Pancreas (tissue), 10 donors: ENCODE data around the gene MFN2. TPM values are rescaled to one million over a fixed set of nuclear protein-coding genes. Genes with fewer than 3 reads are reported as not detected.
"Not testable (repeated sequence)": the region's sequence is repeated elsewhere in the genome, so short reads cannot be mapped to it uniquely, and the experiment has no call there.

Experiments
- ATAC-seq, 4 donors: fragments of 200-7000 bp; cut with Tn5 transposase; one replicate each; pipeline versions ENCODE4 v1.8.0 to v1.9.1; 2020; ENCODE audit warnings: mild to moderate bottlenecking in 4 of 4, moderate library complexity in 4 of 4
- DNase-seq, 6 donors: peaks; one replicate each; pipeline ENCODE4 v3.0.0-alpha.2; 2020
- FAIRE-seq: peaks from 2 replicates; lab custom pipeline; 2012; peaks lifted over from hg19 to GRCh38; lab: Jason Lieb, UNC
- H3K27ac ChIP-seq, 4 donors: fragments of 200-600 bp; sonication (generic); 1 replicate in 3 of 4; 2 replicates in 1 of 4; pipeline versions ENCODE4 v1.5.0 to v1.8.0; 2020
- H3K27me3 ChIP-seq, 4 donors: fragments of 200-600 bp; one replicate each; pipeline ENCODE4 v1.8.0; 2021
- H3K36me3 ChIP-seq, 3 donors: fragments of 200-600 bp; sonication (generic) in 1 of 3; one replicate each; pipeline versions ENCODE4 v1.5.0 to v1.8.0; 2020 to 2021
- H3K4me1 ChIP-seq, 3 donors: fragments of 200-600 bp; one replicate each; pipeline ENCODE4 v1.8.0; 2021
- H3K4me3 ChIP-seq, 4 donors: fragments of 200-600 bp; sonication (generic) in 2 of 4; one replicate each; pipeline versions ENCODE4 v1.5.0 to v1.8.0; 2020 to 2021
- H3K9me3 ChIP-seq, 4 donors: fragments of 200-600 bp; one replicate each; pipeline ENCODE4 v1.8.0; 2021
- WGBS, 2 donors: extraction: QIAGEN DNeasy Blood & Tissue Kit; methylation state at CpG; one replicate each; pipeline ENCODE4 v1.1.7; 2013; 5-methylcytosine and 5-hydroxymethylcytosine counted together
- intact Hi-C, 3 donors: fragments of 100-400 bp; cut with DNase I; formaldehyde crosslinking; loops; one replicate each; pipeline versions ENCODE4 v1.11.1 to v1.14.2; 2022
- polyA plus RNA-seq, 2 donors: library from polyadenylated mRNA; stranded (reverse); fragments of 200-250 nt; gene quantifications; one replicate each; pipeline ENCODE4 v1.2.3, GENCODE V29; 2013
- total RNA-seq, 6 donors: library from RNA; stranded (reverse); fragmentation: NEBNext Ultra II Directional in 4 of 6; extraction: Animal tissue kit (Norgen Biotek cat#: 25700) in 4 of 6; gene quantifications; one replicate each; pipeline versions ENCODE4 v1.2.1 to v1.2.4, GENCODE V29; 2021 to 2023
- TF ChIP-seq, protein P1 (sequence below), 4 donors: fragments of 200-600 bp; sonication (generic) in 3 of 4; IDR thresholded peaks; one replicate each; pipeline versions ENCODE4 v1.5.0 to v1.8.0; 2021; ENCODE audit warnings: antibody characterized with exemption in 4 of 4
- donor health status: healthy with polysubstance abuse.
- donor health status: DM: no; HTN: no; CAD: no; lungs with moderate emphysema.
- donor health status: DM: no; HTN: no; CAD: no.
- donor health status: control.
- donor health status: control.
- donor health status: Bipolar disorder and iron deficiency.
- donor health status: DM: yes; HTN: yes; CAD: no.
- donor health status: DM: no; HTN: no; CAD: no.
- donor health status: DM: no; HTN: no; CAD: no.
- donor health status: DM: yes; HTN: yes; CAD: no.

MFN2 gene
- total and polyA plus RNA-seq, 8 donors: 13.7 to 34.4 (median 24.8) TPM

DNA sequence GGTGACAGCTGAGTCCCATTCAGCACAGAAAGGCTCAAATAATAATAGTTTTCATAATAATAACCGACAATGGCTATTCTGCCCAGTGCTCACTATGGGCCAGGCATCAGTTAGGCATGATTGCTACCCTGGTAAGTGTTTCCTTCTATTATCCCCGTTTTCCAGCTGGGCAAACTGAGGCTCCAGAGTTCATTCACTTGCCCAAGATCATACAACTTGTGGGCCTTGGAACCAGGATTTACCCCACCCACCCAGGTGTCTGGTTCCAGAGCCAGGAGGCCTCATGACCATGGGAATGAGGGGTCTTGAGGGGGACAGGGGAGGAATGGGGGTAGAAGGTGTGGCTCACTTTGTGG lies 45.2 kb upstream of the MFN2 start:
- TF ChIP-seq, protein P1, sequence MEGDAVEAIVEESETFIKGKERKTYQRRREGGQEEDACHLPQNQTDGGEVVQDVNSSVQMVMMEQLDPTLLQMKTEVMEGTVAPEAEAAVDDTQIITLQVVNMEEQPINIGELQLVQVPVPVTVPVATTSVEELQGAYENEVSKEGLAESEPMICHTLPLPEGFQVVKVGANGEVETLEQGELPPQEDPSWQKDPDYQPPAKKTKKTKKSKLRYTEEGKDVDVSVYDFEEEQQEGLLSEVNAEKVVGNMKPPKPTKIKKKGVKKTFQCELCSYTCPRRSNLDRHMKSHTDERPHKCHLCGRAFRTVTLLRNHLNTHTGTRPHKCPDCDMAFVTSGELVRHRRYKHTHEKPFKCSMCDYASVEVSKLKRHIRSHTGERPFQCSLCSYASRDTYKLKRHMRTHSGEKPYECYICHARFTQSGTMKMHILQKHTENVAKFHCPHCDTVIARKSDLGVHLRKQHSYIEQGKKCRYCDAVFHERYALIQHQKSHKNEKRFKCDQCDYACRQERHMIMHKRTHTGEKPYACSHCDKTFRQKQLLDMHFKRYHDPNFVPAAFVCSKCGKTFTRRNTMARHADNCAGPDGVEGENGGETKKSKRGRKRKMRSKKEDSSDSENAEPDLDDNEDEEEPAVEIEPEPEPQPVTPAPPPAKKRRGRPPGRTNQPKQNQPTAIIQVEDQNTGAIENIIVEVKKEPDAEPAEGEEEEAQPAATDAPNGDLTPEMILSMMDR (IDR thresholded peaks at IDR 0.05): no peak
- Histone ChIP-seq H3K27me3 (no peaks in the 10 kb centered on the region), H3K36me3 (no peaks in the 10 kb centered on the region), H3K4me1 (peaks cover 9 to 25% (median 13%) of the 10 kb centered on the region in 3 donors), H3K9me3 (no peaks in the 10 kb centered on the region), H3K27ac (peak overlapping the region; percentile 58 to 79 (median 72)), H3K4me3 (peak overlapping the region; percentile 40 to 65 (median 56))
- intact Hi-C loops: no loop called here
- FAIRE-seq (no peak), ATAC-seq (peak in 3 of 4 donors; percentile 1 to 6 (median 2)), DNase-seq (no peak)
- WGBS, 2 donors: 8 to 9% methylated on average over 2 of the region's 2 CpGs

DNA sequence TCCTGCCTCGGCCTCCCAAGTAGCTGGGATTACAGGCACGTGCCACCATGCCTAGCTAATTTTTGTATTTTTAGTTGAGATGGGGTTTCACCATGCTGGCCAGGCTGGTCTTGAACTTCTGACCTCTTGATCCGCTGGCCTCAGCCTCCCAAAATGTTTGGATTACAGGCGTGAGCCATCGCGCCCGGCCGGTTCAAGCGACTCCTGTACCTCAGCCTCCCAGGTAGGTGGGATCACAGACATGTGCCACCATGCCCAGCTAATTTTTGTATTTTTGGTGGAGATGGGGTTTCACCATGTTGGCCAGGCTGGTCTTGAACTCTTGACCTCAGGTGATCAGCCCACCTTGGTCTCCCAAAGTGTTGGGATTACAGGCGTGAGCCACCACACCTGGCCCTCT lies 44.5 kb upstream of the MFN2 start:
- H3K36me3 ChIP-seq, ATAC-seq, H3K27me3 ChIP-seq, intact Hi-C loops, FAIRE-seq, H3K9me3 ChIP-seq, DNase-seq, H3K27ac ChIP-seq: not testable (repeated sequence)
- Histone ChIP-seq H3K4me1 (peaks cover 3 to 23% (median 9%) of the 10 kb centered on the region in 3 donors), H3K4me3 (peak overlapping the region in 1 of 4 donors; percentile 65)
- 86 to 93% methylated on average over 10 of the region's 10 CpGs for WGBS, 2 donors

DNA sequence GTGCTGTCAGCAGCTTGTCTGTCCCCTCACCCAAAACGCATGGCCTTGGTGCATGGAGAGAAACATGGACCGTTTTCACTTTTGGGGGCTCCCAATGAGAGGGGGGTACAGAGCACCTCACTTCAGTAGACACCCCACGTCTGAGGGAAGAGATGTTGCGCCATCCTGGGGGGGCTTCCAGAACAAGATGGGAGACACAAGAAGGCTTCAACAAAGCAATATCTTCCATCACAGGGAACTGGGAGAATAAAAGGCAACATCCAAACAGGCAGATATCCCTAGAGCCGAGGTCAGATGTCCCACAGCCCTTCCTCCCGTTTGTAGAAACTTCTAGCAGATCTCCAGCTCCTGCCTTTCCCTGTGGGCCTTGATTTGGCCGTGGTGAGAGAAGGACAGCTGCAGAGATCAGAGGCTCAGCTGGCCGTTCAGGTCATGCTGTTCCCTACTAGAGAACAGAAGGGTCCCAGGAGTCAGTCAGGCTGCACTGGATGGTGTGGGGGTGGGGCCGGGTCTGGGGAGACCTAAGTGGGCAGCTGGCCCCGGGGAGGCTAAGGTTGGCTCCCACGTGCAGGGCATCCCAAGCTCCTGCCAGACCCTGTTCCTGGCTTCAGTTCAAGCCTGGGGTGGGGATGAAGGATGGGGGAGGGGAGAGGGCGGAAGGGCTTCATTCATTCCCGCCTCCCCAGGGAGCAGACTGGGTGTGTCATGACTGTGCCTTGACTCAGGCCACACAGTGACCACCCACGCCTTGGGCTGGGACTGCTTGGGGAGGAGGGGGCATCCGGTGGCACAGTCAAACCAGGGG lies 41.3 kb upstream of the MFN2 start:
- H3K9me3 ChIP-seq: no peaks in the 10 kb centered on the region
- DNase-seq (no peak), FAIRE-seq (no peak), ATAC-seq (no peak)
- H3K4me3 ChIP-seq: no peak overlapping the region
- H3K27ac ChIP-seq: no peak overlapping the region
- TF ChIP-seq, protein P1 (IDR thresholded peaks at IDR 0.05): no peak
- H3K4me1 ChIP-seq: peaks cover 0 to 15% (median 0%) of the 10 kb centered on the region in 3 donors
- 72 to 75% methylated on average over 14 to 15 of the region's 15 CpGs for WGBS, 2 donors
- H3K27me3 ChIP-seq: no peaks in the 10 kb centered on the region
- intact Hi-C loops: no loop called here
- H3K36me3 ChIP-seq: no peaks in the 10 kb centered on the region

DNA sequence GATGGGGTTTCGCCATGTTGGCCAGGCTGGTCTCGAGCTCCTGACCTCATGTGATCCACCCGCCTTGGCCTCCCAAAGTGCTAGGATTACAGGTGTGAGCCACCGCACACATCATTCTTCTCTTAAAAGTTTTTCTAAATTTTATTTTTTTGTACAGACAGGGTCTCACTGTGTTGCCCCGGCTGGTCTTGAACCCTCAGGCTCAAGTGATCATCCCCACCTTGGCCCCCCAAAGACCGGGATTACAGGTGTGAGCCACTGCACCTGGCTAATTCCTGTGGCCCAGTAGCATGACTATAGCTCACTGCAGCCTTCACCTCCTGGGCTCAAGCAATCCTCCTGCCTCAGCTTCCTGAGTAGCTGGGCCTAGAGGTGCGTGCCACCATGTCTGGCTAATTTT lies 40.5 kb upstream of the MFN2 start:
- H3K4me3 ChIP-seq, intact Hi-C loops, FAIRE-seq, H3K27ac ChIP-seq, H3K36me3 ChIP-seq, ATAC-seq, H3K9me3 ChIP-seq, DNase-seq, H3K27me3 ChIP-seq: not testable (repeated sequence)
- WGBS, 2 donors: 93 to 97% methylated on average over 7 of the region's 7 CpGs
- peaks cover 0 to 15% (median 0%) of the 10 kb centered on the region in 3 donors for H3K4me1 ChIP-seq

DNA sequence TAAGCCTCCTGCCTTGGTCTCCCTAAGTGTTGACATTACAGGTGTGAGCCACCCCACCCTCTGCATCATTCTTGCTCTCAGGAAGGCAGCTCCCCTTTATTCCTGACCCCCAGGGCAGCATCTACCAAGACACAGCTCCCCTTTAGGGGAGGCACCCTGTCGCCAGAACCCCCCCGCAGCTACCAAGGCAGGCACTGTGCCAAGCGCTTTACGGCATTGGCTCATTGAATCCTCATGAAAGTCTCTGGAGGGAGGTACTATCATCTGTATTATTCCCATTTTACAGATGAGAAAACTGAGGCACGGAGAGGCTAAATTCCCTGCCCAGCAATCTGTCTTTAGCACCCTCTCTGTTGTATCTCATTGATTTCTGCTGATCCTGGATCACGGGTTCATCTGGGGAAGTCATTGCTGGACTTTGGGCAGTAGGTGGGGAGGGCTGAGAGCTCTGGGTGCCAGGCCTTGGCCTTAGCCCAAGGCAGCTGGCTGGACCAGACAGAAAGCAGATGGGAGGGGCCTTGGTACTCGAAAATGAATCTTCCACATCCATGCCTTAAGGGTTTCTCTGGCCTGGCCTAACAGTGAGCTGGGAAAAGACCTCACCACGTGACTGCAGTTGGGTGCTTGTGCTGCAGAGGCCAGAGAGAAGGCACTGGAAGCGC lies 39.9 kb upstream of the MFN2 start:
- ATAC-seq: peak; percentile 50 to 78 (median 60)
- Histone ChIP-seq H3K27me3 (no peaks in the 10 kb centered on the region), H3K4me1 (peaks cover 0 to 11% (median 0%) of the 10 kb centered on the region in 3 donors), H3K4me3 (no peak overlapping the region), H3K9me3 (no peaks in the 10 kb centered on the region), H3K36me3 (no peaks in the 10 kb centered on the region), H3K27ac (no peak overlapping the region)
- no peak for FAIRE-seq
- intact Hi-C loops: no loop called here
- peak in 1 of 6 donors; percentile 39 for DNase-seq
- TF ChIP-seq, protein P1 (IDR thresholded peaks at IDR 0.05): no peak
- WGBS, 2 donors: 60 to 67% methylated on average over 9 of the region's 9 CpGs
